ENCODE data around the gene CMIP.

DNA sequence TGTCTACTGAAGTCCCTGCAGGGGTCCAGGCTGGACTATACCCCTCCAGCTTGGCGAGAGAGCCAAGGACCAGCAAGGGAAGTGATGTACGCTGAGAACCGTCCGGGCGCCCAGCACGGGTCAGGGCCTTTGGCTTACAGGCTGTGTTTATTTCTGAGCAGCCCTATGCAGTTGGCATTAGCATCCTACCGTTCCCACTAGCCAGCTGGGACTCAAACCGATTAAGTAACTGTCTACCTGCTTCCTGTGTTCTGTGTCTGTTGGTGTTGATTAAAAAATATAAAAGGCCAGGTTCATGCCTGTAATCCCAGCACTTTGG is 73.8 kb downstream of the CMIP start:
- TF ChIP-seq, protein P1, sequence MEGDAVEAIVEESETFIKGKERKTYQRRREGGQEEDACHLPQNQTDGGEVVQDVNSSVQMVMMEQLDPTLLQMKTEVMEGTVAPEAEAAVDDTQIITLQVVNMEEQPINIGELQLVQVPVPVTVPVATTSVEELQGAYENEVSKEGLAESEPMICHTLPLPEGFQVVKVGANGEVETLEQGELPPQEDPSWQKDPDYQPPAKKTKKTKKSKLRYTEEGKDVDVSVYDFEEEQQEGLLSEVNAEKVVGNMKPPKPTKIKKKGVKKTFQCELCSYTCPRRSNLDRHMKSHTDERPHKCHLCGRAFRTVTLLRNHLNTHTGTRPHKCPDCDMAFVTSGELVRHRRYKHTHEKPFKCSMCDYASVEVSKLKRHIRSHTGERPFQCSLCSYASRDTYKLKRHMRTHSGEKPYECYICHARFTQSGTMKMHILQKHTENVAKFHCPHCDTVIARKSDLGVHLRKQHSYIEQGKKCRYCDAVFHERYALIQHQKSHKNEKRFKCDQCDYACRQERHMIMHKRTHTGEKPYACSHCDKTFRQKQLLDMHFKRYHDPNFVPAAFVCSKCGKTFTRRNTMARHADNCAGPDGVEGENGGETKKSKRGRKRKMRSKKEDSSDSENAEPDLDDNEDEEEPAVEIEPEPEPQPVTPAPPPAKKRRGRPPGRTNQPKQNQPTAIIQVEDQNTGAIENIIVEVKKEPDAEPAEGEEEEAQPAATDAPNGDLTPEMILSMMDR (IDR thresholded peaks at IDR 0.05) = no peak
- TF ChIP-seq CHD2 (IDR thresholded peaks at IDR 0.05; ENCODE audit: low read length, partially characterized antibody) = no peak
- TF ChIP-seq, protein P2, sequence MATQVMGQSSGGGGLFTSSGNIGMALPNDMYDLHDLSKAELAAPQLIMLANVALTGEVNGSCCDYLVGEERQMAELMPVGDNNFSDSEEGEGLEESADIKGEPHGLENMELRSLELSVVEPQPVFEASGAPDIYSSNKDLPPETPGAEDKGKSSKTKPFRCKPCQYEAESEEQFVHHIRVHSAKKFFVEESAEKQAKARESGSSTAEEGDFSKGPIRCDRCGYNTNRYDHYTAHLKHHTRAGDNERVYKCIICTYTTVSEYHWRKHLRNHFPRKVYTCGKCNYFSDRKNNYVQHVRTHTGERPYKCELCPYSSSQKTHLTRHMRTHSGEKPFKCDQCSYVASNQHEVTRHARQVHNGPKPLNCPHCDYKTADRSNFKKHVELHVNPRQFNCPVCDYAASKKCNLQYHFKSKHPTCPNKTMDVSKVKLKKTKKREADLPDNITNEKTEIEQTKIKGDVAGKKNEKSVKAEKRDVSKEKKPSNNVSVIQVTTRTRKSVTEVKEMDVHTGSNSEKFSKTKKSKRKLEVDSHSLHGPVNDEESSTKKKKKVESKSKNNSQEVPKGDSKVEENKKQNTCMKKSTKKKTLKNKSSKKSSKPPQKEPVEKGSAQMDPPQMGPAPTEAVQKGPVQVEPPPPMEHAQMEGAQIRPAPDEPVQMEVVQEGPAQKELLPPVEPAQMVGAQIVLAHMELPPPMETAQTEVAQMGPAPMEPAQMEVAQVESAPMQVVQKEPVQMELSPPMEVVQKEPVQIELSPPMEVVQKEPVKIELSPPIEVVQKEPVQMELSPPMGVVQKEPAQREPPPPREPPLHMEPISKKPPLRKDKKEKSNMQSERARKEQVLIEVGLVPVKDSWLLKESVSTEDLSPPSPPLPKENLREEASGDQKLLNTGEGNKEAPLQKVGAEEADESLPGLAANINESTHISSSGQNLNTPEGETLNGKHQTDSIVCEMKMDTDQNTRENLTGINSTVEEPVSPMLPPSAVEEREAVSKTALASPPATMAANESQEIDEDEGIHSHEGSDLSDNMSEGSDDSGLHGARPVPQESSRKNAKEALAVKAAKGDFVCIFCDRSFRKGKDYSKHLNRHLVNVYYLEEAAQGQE (IDR thresholded peaks at IDR 0.05; ENCODE audit: low read depth, low read length) = no peak
- no peak for TF ChIP-seq TCF12 (IDR thresholded peaks at IDR 0.05)
- no peak for TF ChIP-seq RAD21 (IDR thresholded peaks at IDR 0.05; ENCODE audit: low read length)
- TF ChIP-seq SIN3A (IDR thresholded peaks at IDR 0.05; ENCODE audit: borderline replicate concordance, low read depth, low read length) = no peak

All from SK-N-SH (cell line).